Astrocyte of the cerebellum (primary cell): Measurements from ENCODE around the gene MAPKAPK2.
A peak's percentile ranks its signal among the peaks of the same experiment; 100 is the strongest.

Experiments used
- DNase-seq: peaks from one replicate; pipeline ENCODE4 v3.0.0-alpha.2; 2011; ENCODE audit warnings: low read depth
- H3K4me3 ChIP-seq: 2 replicates; pipeline ENCODE4 v1.5.1; 2011; ENCODE audit warnings: mild to moderate bottlenecking, low read depth, low read length, moderate library complexity
- CTCF ChIP-seq: IDR thresholded peaks from 2 replicates; pipeline ENCODE4 v1.5.1; 2012; ENCODE audit warnings: low read length, low read depth, moderate library complexity, mild to moderate bottlenecking; ENCODE audit errors: missing control alignments
- in situ Hi-C: cut with HindIII; loops from 2 replicates; pipeline ENCODE4 v1.10.0; 2017; ENCODE audit warnings: low sequenced_read_pairs

Gene MAPKAPK2

GRCh38 chr1:206658981-206659273 is 25.8 kb upstream of the MAPKAPK2 start:
- in situ Hi-C loops, result no loop called here
- no peak for TF ChIP-seq CTCF
- H3K4me3 ChIP-seq, result no peak overlapping the region
- no peak for DNase-seq

GRCh38 chr1:206660136-206660535 is 24.6 kb upstream of the MAPKAPK2 start:
- H3K4me3 ChIP-seq, result no peak overlapping the region
- no peak for DNase-seq
- in situ Hi-C loops, result no loop called here
- TF ChIP-seq CTCF, result no peak

GRCh38 chr1:206661161-206661820 is 23.4 kb upstream of the MAPKAPK2 start:
- TF ChIP-seq CTCF, result no peak
- in situ Hi-C loops, result no loop called here
- no peak for DNase-seq
- H3K4me3 ChIP-seq, result no peak overlapping the region

- no peak overlapping the region for H3K4me3 ChIP-seq
- TF ChIP-seq CTCF, result no peak
- in situ Hi-C loops, result no loop called here
- no peak for DNase-seq
Measured at GRCh38 chr1:206662396-206663092, 22.2 kb upstream of the MAPKAPK2 start.

DNA sequence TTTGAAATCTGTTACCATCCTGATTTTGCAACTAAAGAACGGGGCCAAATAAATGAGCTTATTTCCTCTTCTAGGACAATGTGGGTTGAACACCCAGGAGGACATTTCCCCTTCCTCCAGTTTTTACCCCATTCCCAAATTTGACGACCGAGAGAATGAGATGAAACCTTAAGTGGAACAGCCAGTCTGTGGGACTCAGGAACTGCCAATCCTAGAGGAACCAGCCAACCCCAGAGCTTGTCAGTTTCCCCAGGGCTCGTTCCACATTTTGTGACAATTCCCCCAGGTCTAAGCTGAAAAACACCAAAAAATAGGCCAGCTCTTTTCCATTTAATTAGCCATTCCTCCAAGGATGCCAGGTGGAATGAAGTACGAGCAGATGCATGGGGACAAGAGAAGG is 21.3 kb upstream of the MAPKAPK2 start:
- in situ Hi-C loops, result no loop called here
- DNase-seq, result no peak
- H3K4me3 ChIP-seq, result no peak overlapping the region
- no peak for TF ChIP-seq CTCF

DNA sequence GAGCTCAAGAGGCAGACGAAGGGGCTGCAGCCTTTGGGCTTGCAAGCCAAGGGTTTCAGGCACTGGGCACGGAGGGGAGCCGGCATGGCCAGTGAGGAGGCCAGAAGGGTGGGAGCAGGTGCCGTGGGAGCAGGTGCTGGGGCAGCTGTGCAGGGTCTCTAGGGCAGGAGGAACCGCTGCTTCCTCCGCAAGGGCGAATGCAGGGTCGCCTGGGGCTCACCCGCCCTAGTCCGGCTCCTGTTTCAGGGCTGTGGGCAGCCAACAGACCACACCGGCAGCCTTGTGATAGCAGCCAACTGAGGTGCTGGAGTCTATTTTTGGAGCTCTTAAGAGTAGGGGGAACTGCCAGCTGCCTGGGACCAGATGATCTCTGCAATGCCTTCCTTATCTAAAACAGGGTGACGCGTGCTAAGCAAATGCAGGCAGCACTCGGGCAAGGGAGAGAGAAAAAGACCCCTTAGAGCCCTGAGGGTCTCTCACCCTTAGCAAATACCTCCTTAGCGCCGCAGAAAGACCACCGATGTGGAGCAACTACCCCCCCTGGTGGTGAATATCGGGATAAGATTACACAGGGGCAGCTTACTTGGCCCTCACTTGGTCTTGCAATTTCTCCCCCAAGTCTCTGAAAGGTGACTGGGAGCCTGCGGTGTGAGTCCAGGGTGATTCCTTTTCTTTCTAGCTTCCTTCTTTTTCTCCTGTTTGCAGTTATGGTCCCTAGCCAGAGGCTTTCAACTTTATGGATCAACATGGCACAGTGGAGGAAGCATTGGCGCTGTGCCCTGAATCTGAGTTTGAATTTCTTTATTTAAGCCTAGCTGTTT is 20.7 kb upstream of the MAPKAPK2 start:
- peak; percentile 72 for TF ChIP-seq CTCF
- in situ Hi-C loops, result no loop called here
- H3K4me3 ChIP-seq, result no peak overlapping the region
- DNase-seq, result peak; percentile 47
